Trophoblast cell (in vitro differentiated cells and primary cell): ENCODE data around the gene LMLN. TPM values are rescaled to one million over a fixed set of nuclear protein-coding genes. Genes with fewer than 3 reads are reported as not detected.
"Not testable (repeated sequence)": the region's sequence is repeated elsewhere in the genome, so short reads cannot be mapped to it uniquely, and the experiment has no call there.

Experiments used
- DNase-seq, 2 donors: peaks; one replicate each; pipeline ENCODE4 v3.0.0-alpha.2; 2016
- H2AFZ ChIP-seq: 2 replicates; pipeline ENCODE4 v1.6.1; 2013; ENCODE audit warnings: low read length, moderate library complexity, mild to moderate bottlenecking; ENCODE audit not compliant: insufficient read depth, poor library complexity
- H2AK5ac ChIP-seq: 2 replicates; pipeline ENCODE4 v1.6.1; 2013; ENCODE audit warnings: mild to moderate bottlenecking, low read length
- H2BK120ac ChIP-seq: 2 replicates; pipeline ENCODE4 v1.6.1; 2013; ENCODE audit warnings: low read length, mild to moderate bottlenecking, moderate library complexity; ENCODE audit not compliant: insufficient read depth, poor library complexity
- H2BK12ac ChIP-seq: 2 replicates; pipeline ENCODE4 v1.6.1; 2013; ENCODE audit warnings: mild to moderate bottlenecking, low read length, moderate library complexity
- H2BK5ac ChIP-seq: 2 replicates; pipeline ENCODE4 v1.6.1; 2013; ENCODE audit warnings: low read length, low read depth, moderate library complexity, mild to moderate bottlenecking; ENCODE audit not compliant: poor library complexity
- H3K14ac ChIP-seq: 2 replicates; pipeline ENCODE4 v1.6.1; 2013; ENCODE audit warnings: mild to moderate bottlenecking, low read length
- H3K18ac ChIP-seq: 2 replicates; pipeline ENCODE4 v1.6.1; 2013; ENCODE audit warnings: mild to moderate bottlenecking, low read length
- H3K23ac ChIP-seq: 2 replicates; pipeline ENCODE4 v1.6.1; 2013; ENCODE audit warnings: low read length
- H3K27ac ChIP-seq: 2 replicates; pipeline ENCODE4 v1.5.1; 2013; ENCODE audit warnings: low read depth, mild to moderate bottlenecking, inconsistent platforms, low read length, moderate library complexity
- H3K27me3 ChIP-seq: 2 replicates; pipeline ENCODE4 v1.6.1; 2013; ENCODE audit warnings: inconsistent platforms, mild to moderate bottlenecking, low read length, moderate library complexity; ENCODE audit not compliant: insufficient read depth
- H3K36me3 ChIP-seq, 2 experiments: 1 replicate in 1 of 2; 2 replicates in 1 of 2; pipeline ENCODE4 v1.6.1; 2013; ENCODE audit warnings: low read length in 2 of 2, mild to moderate bottlenecking in 2 of 2, moderate library complexity in 1 of 2; ENCODE audit not compliant: insufficient read depth in 2 of 2, control insufficient read depth in 1 of 2
- H3K4ac ChIP-seq: 2 replicates; pipeline ENCODE4 v1.6.1; 2013; ENCODE audit warnings: low read depth, mild to moderate bottlenecking, low read length, moderate library complexity
- H3K4me1 ChIP-seq, 2 experiments: 1 replicate in 1 of 2; 2 replicates in 1 of 2; pipeline ENCODE4 v1.6.1; 2013; ENCODE audit warnings: low read length in 2 of 2, mild to moderate bottlenecking in 2 of 2, moderate library complexity in 1 of 2; ENCODE audit not compliant: insufficient read depth in 2 of 2, control insufficient read depth in 1 of 2
- H3K4me2 ChIP-seq: 2 replicates; pipeline ENCODE4 v1.6.1; 2013; ENCODE audit warnings: inconsistent platforms, mild to moderate bottlenecking, low read length, moderate library complexity
- H3K4me3 ChIP-seq: 2 replicates; pipeline ENCODE4 v1.5.1; 2013; ENCODE audit warnings: mild to moderate bottlenecking, low read depth, low read length, inconsistent platforms
- H3K79me1 ChIP-seq: one replicate; pipeline ENCODE4 v1.6.1; 2013; ENCODE audit warnings: low read length
- H3K79me2 ChIP-seq: 2 replicates; pipeline ENCODE4 v1.6.1; 2013; ENCODE audit warnings: low read length, mild to moderate bottlenecking; ENCODE audit not compliant: control insufficient read depth, insufficient read depth, poor library complexity
- H3K9ac ChIP-seq: 2 replicates; pipeline ENCODE4 v1.6.1; 2013; ENCODE audit warnings: mild to moderate bottlenecking, low read length
- H3K9me3 ChIP-seq: 2 replicates; pipeline ENCODE4 v1.6.1; 2013; ENCODE audit warnings: low read depth, mild to moderate bottlenecking, control low read depth, inconsistent platforms, low read length; ENCODE audit not compliant: insufficient read depth
- H4K12ac ChIP-seq: 2 replicates; pipeline ENCODE4 v1.6.1; 2013; ENCODE audit warnings: low read depth, mild to moderate bottlenecking, low read length, moderate library complexity
- H4K8ac ChIP-seq: 2 replicates; pipeline ENCODE4 v1.6.1; 2013; ENCODE audit warnings: low read depth, mild to moderate bottlenecking, low read length, moderate library complexity
- H4K91ac ChIP-seq: one replicate; pipeline ENCODE4 v1.6.1; 2013; ENCODE audit warnings: low read depth, mild to moderate bottlenecking, low read length, moderate library complexity
- WGBS: extraction: QIAGEN DNeasy Blood & Tissue Kit; methylation state at CpG from one replicate; pipeline ENCODE4 v1.1.7; 2013; ENCODE audit warnings: missing lambda C conversion rate; ENCODE audit not compliant: insufficient read length, insufficient coverage; ENCODE audit errors: extremely low coverage; 5-methylcytosine and 5-hydroxymethylcytosine counted together
- polyA plus RNA-seq: library from polyadenylated mRNA; stranded (reverse); fragments of 200-250 nt; gene quantifications from 2 replicates; pipeline ENCODE4 v1.2.3, GENCODE V29; 2013

The LMLN gene
- polyA plus RNA-seq, result 1.7 and 1.8 TPM in 2 replicates

- Histone ChIP-seq H3K27ac (no peak within 1 kb of the TSS), H2AFZ (peak within 1 kb of the TSS; percentile 95), H3K79me2 (peaks cover 2% of the 10 kb centered on the region), H3K18ac (no peak within 1 kb of the TSS), H3K23ac (no peak within 1 kb of the TSS), H4K91ac (no peak within 1 kb of the TSS), H3K9ac (peak within 1 kb of the TSS; percentile 88), H2BK5ac (no peak within 1 kb of the TSS), H3K14ac (peak within 1 kb of the TSS; percentile 45), H4K8ac (peak within 1 kb of the TSS; percentile 91), H3K79me1 (no peaks in the 10 kb centered on the region), H4K12ac (peak within 1 kb of the TSS; percentile 27), H3K4ac (peak within 1 kb of the TSS; percentile 13), H2AK5ac (no peak within 1 kb of the TSS), H3K4me2 (peak within 1 kb of the TSS; percentile 99), H3K36me3 (peaks cover 7 to 10% of the 10 kb centered on the region in 2 experiments), H3K27me3 (no peaks in the 10 kb centered on the region), H3K4me1 (peaks cover 5 to 7% of the 10 kb centered on the region in 2 experiments), H2BK120ac (peak within 1 kb of the TSS; percentile 43), H3K9me3 (no peaks in the 10 kb centered on the region), H2BK12ac (no peak within 1 kb of the TSS), H3K4me3 (peak within 1 kb of the TSS; percentile 94)
- WGBS, result no CpG with 5 or more reads among the region's 62 CpGs
- peak; percentile 96 to 99 for DNase-seq
Observed at GRCh38 chr3:197959891-197960693, at the start of gene LMLN. Gene LMLN (plus strand): TSS chr3:197960217. CDS start chr3:197960246, 29 bp downstream.

GRCh38 chr3:197912741-197913476, 47.1 kb upstream of the LMLN start:
- H3K18ac ChIP-seq, result no peak overlapping the region
- H3K9me3 ChIP-seq, result no peaks in the 10 kb centered on the region
- H3K4ac ChIP-seq, result no peak overlapping the region
- no peak overlapping the region for H2AK5ac ChIP-seq
- no peak overlapping the region for H3K23ac ChIP-seq
- H2AFZ ChIP-seq, result no peak overlapping the region
- no peak overlapping the region for H4K91ac ChIP-seq
- no peak overlapping the region for H3K4me3 ChIP-seq
- H3K79me1 ChIP-seq, result no peaks in the 10 kb centered on the region
- H2BK5ac ChIP-seq, result no peak overlapping the region
- no peak overlapping the region for H3K27ac ChIP-seq
- H3K79me2 ChIP-seq, result no peaks in the 10 kb centered on the region
- no peak overlapping the region for H3K4me2 ChIP-seq
- no peak overlapping the region for H4K8ac ChIP-seq
- no peak overlapping the region for H3K14ac ChIP-seq
- H3K4me1 ChIP-seq, result no peaks in the 10 kb centered on the region
- DNase-seq, result no peak
- H2BK120ac ChIP-seq, result no peak overlapping the region
- H3K9ac ChIP-seq, result no peak overlapping the region
- no peaks in the 10 kb centered on the region for H3K36me3 ChIP-seq
- H2BK12ac ChIP-seq, result no peak overlapping the region
- WGBS, result no CpG with 5 or more reads among the region's 33 CpGs
- no peaks in the 10 kb centered on the region for H3K27me3 ChIP-seq
- peak overlapping the region; percentile 44 for H4K12ac ChIP-seq

- no peak overlapping the region for H3K27ac ChIP-seq
- H4K12ac ChIP-seq, result no peak overlapping the region
- no peaks in the 10 kb centered on the region for H3K9me3 ChIP-seq
- H3K9ac ChIP-seq, result no peak overlapping the region
- no peak overlapping the region for H2BK5ac ChIP-seq
- no peaks in the 10 kb centered on the region for H3K4me1 ChIP-seq
- H4K91ac ChIP-seq, result no peak overlapping the region
- no peaks in the 10 kb centered on the region for H3K27me3 ChIP-seq
- no peak overlapping the region for H2BK120ac ChIP-seq
- no peak overlapping the region for H3K18ac ChIP-seq
- no peak overlapping the region for H2AFZ ChIP-seq
- no peak overlapping the region for H2AK5ac ChIP-seq
- no peaks in the 10 kb centered on the region for H3K79me1 ChIP-seq
- H3K4me3 ChIP-seq, result no peak overlapping the region
- no peak for DNase-seq
- no peaks in the 10 kb centered on the region for H3K36me3 ChIP-seq
- H3K23ac ChIP-seq, result no peak overlapping the region
- no peaks in the 10 kb centered on the region for H3K79me2 ChIP-seq
- H2BK12ac ChIP-seq, result no peak overlapping the region
- no peak overlapping the region for H3K14ac ChIP-seq
- H3K4me2 ChIP-seq, result no peak overlapping the region
- H4K8ac ChIP-seq, result no peak overlapping the region
- WGBS, result no CpG with 5 or more reads among the region's 12 CpGs
- H3K4ac ChIP-seq, result no peak overlapping the region
Observed at GRCh38 chr3:197913641-197914380, 46.2 kb upstream of the LMLN start.

- no CpG with 5 or more reads among the region's 24 CpGs for WGBS
- H4K91ac ChIP-seq, H3K9ac ChIP-seq, H2BK5ac ChIP-seq, H3K14ac ChIP-seq, H3K23ac ChIP-seq, H4K8ac ChIP-seq, H3K18ac ChIP-seq, H3K4me2 ChIP-seq, H3K27ac ChIP-seq, H2AK5ac ChIP-seq, H2BK120ac ChIP-seq, H2BK12ac ChIP-seq, H4K12ac ChIP-seq, H2AFZ ChIP-seq, H3K4ac ChIP-seq, H3K27me3 ChIP-seq, H3K4me3 ChIP-seq, H3K9me3 ChIP-seq, H3K79me1 ChIP-seq, H3K36me3 ChIP-seq, H3K79me2 ChIP-seq, DNase-seq, H3K4me1 ChIP-seq: not testable (repeated sequence)
Observed at GRCh38 chr3:197921429-197922275, 38.4 kb upstream of the LMLN start.
